Smooth muscle cell (in vitro differentiated cells): Measurements from ENCODE around the gene SRSF7. TPM values are rescaled to one million over a fixed set of nuclear protein-coding genes. Genes with fewer than 3 reads are reported as not detected.
"Not testable (repeated sequence)": the region's sequence is repeated elsewhere in the genome, so short reads cannot be mapped to it uniquely, and the experiment has no call there.

Experiments used
- DNase-seq: peaks from one replicate; lab custom pipeline; 2025; ENCODE audit not compliant: unreplicated experiment; lab: John Stamatoyannopoulos, UW
- H2AFZ ChIP-seq: fragments of 200-600 bp; sonication (generic); 2 replicates; pipeline ENCODE4 v1.6.0; 2016; ENCODE audit warnings: antibody characterized with exemption, low read depth, mild to moderate bottlenecking
- H3F3A ChIP-seq: fragments of 200-600 bp; sonication (generic); 2 replicates; pipeline ENCODE4 v1.6.0; 2017; ENCODE audit warnings: antibody characterized with exemption, low read depth
- H3K27ac ChIP-seq: fragments of 200-600 bp; sonication (generic); 2 replicates; pipeline ENCODE4 v1.5.1; 2016; ENCODE audit warnings: low read depth, mild to moderate bottlenecking
- H3K27me3 ChIP-seq: fragments of 200-600 bp; sonication (generic); 2 replicates; pipeline ENCODE4 v1.6.1; 2016; ENCODE audit warnings: low read depth, mild to moderate bottlenecking
- H3K36me3 ChIP-seq: fragments of 200-600 bp; sonication (generic); 2 replicates; pipeline ENCODE4 v1.5.1; 2016; ENCODE audit warnings: low read depth
- H3K4me1 ChIP-seq: fragments of 200-600 bp; sonication (generic); 2 replicates; pipeline ENCODE4 v1.5.1; 2016; ENCODE audit warnings: low read depth
- H3K4me2 ChIP-seq: fragments of 200-600 bp; sonication (generic); 2 replicates; pipeline ENCODE4 v1.6.0; 2016; ENCODE audit warnings: mild to moderate bottlenecking
- H3K4me3 ChIP-seq: fragments of 200-600 bp; sonication (generic); 2 replicates; pipeline ENCODE4 v1.5.1; 2016; ENCODE audit warnings: mild to moderate bottlenecking
- H3K79me2 ChIP-seq: fragments of 200-600 bp; sonication (generic); 2 replicates; pipeline ENCODE4 v1.6.0; 2016; ENCODE audit warnings: low read depth, mild to moderate bottlenecking
- H3K9ac ChIP-seq: fragments of 200-600 bp; sonication (generic); 2 replicates; pipeline ENCODE4 v1.6.0; 2016; ENCODE audit warnings: low read depth
- H3K9me3 ChIP-seq: fragments of 200-600 bp; sonication (generic); replicated peaks from 2 replicates; pipeline ENCODE4 v1.5.1; 2016; ENCODE audit warnings: low read depth
- H4K20me1 ChIP-seq: fragments of 200-600 bp; sonication (generic); 2 replicates; pipeline ENCODE4 v1.6.0; 2016; ENCODE audit warnings: low read depth
- WGBS: methylation state at CpG from one replicate; pipeline ENCODE4 v1.1.7; 2016; ENCODE audit warnings: low lambda C conversion rate; 5-methylcytosine and 5-hydroxymethylcytosine counted together
- polyA plus RNA-seq: library from polyadenylated mRNA; unstranded; fragments of >200 nt; fragmentation: Nextera tagmentation; extraction: Ambion mirVana; gene quantifications from 2 replicates; pipeline ENCODE4 v1.2.1, GENCODE V29; 2016
- total RNA-seq: library from RNA; depleted of rRNA; stranded (reverse); fragments of >200 nt; gene quantifications from 2 replicates; pipeline ENCODE4 v1.2.3, GENCODE V29; 2014
- TF ChIP-seq, protein P1 (sequence below): fragments of 200-600 bp; sonication (generic); IDR thresholded peaks from 2 replicates; pipeline ENCODE4 v1.5.1; 2017; ENCODE audit warnings: borderline replicate concordance, mild to moderate bottlenecking, antibody characterized with exemption; ENCODE audit not compliant: insufficient read depth, poor library complexity, severe bottlenecking

The SRSF7 gene
- total and polyA plus RNA-seq, 2 experiments from 2014 or later = 92.5 to 102 TPM

DNA sequence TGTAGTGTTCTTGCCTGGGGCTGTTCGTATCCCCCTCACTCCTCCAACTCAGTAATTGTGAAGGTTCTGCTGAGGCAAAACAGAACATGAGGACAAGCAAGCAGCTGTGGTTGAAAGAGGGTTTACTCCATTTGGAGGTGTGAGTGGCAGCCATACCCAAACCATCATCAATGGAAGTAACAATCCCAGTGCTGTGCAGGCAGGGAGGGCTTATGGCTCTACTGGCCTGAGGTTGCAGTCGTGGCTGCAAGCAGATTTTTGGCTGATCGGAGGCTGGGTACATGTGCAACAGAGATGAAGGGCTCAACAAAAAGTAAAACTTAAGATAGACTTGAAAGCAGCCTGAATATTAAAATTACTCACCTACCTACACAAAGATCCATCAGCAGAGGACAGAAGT is 13.2 kb downstream of the SRSF7 start:
- Histone ChIP-seq H3K4me3 (no peak overlapping the region), H3K27me3 (no peaks in the 10 kb centered on the region), H3K79me2 (no peaks in the 10 kb centered on the region), H2AFZ (no peak overlapping the region), H3K9ac (no peak overlapping the region), H3K4me1 (no peaks in the 10 kb centered on the region), H3F3A (peaks cover 5% of the 10 kb centered on the region), H3K9me3 (no peaks in the 10 kb centered on the region), H3K36me3 (no peaks in the 10 kb centered on the region), H3K27ac (no peak overlapping the region), H3K4me2 (no peak overlapping the region), H4K20me1 (peaks cover 16% of the 10 kb centered on the region)
- DNase-seq = no peak
- TF ChIP-seq, protein P1, sequence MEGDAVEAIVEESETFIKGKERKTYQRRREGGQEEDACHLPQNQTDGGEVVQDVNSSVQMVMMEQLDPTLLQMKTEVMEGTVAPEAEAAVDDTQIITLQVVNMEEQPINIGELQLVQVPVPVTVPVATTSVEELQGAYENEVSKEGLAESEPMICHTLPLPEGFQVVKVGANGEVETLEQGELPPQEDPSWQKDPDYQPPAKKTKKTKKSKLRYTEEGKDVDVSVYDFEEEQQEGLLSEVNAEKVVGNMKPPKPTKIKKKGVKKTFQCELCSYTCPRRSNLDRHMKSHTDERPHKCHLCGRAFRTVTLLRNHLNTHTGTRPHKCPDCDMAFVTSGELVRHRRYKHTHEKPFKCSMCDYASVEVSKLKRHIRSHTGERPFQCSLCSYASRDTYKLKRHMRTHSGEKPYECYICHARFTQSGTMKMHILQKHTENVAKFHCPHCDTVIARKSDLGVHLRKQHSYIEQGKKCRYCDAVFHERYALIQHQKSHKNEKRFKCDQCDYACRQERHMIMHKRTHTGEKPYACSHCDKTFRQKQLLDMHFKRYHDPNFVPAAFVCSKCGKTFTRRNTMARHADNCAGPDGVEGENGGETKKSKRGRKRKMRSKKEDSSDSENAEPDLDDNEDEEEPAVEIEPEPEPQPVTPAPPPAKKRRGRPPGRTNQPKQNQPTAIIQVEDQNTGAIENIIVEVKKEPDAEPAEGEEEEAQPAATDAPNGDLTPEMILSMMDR = no peak
- 91% methylated on average over 3 of the region's 3 CpGs for WGBS

DNA sequence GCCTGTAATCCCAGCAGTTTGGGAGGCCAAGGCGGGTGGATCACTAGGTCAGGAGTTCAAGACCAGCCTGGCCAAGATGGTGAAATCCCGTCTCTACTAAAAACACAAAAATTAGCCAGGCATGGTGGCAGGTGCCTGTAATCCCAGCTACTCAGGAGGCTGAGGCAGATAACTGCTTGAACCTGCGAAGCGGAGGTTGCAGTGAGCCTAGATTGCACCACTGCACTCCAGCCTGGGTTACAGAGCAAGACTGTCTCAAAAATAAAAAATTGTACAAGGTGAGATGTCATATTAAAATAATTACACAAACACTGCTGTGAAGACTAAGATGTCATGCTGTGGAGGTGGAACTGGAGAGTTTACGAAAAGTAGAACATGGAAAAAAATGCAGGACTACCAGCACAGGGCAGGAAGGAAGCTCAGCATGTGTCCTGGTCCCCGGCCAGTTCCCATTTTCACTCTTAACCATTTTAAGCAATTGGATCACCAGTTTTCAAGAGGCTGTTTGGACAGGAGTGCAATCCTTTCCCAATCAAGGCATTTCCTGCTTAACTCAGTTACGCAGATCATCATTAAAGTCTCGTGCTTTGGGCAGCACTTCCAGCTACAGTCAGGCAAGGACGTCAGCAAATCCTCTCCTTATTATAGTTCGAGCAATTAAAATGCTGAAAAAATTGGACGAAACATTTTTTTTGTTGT is 14.0 kb downstream of the SRSF7 start:
- H3K27me3 ChIP-seq, H3K4me1 ChIP-seq, DNase-seq, H3K4me2 ChIP-seq, H2AFZ ChIP-seq, H3F3A ChIP-seq, H3K9me3 ChIP-seq, H3K27ac ChIP-seq, H3K36me3 ChIP-seq, H3K9ac ChIP-seq, H3K4me3 ChIP-seq, H3K79me2 ChIP-seq: not testable (repeated sequence)
- H4K20me1 ChIP-seq = peaks cover 11% of the 10 kb centered on the region
- WGBS = 91% methylated on average over 11 of the region's 11 CpGs

DNA sequence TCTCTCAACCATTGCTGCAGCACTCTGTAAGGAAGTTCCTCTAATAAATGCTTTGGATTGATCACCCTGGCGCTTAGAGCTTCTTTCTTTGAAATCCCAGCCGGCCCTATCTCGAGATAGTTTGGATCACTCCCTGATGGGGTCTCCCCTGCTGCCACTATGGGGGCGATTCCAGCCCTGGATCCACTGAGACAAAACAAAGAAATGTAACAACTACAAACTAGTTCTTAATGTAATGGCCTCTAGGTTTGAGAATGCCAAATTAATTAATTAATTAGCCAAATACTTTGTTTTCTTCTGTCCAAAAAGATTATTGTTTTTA is 15.2 kb downstream of the SRSF7 start:
- no peak overlapping the region for H3K27ac ChIP-seq
- no peak overlapping the region for H3K4me3 ChIP-seq
- H3K9me3 ChIP-seq = no peaks in the 10 kb centered on the region
- no peaks in the 10 kb centered on the region for H3K4me1 ChIP-seq
- no peak overlapping the region for H3K4me2 ChIP-seq
- H3K27me3 ChIP-seq = no peaks in the 10 kb centered on the region
- no peak for DNase-seq
- peaks cover under 1% of the 10 kb centered on the region for H4K20me1 ChIP-seq
- no peak overlapping the region for H3K9ac ChIP-seq
- no peaks in the 10 kb centered on the region for H3F3A ChIP-seq
- no peaks in the 10 kb centered on the region for H3K79me2 ChIP-seq
- H3K36me3 ChIP-seq = no peaks in the 10 kb centered on the region
- no peak overlapping the region for H2AFZ ChIP-seq
- TF ChIP-seq, protein P1 = no peak
- WGBS = 67% methylated on average over 4 of the region's 4 CpGs

DNA sequence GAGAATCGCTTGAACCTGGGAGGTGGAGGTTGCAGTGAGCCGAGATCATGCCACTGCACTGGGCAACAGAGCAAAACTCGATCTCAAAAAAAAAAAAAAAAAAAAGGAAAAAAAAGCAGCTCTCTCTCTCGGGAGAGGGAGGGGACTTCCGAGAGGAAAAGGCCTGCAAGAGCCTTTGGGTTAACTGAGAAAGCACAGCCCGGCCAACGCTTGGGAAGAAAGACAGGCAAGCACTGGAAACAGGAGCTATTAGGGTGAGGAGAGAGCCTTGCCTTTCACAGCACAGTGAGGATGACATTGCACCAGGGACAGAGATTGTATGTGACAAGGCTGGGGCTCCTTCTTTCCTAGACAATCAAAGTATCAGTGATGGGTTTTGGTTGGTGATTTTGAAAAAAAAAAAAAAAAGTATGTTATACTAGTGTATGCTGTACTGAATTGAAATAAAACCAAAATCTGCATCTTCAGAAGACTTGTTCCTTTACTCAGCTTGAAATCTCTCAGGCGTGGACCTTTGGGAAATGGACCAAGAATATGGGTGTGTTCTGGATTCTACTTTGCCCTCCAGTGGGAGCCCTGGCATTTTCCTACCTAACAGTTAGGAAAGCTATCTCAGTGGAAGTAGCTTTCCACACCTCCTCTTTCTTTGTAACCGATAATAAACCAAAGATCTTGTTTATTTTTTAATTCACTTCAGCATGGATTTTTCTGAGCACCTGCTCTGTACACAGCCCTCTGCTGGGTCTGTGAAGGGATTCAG is 16.7 kb downstream of the SRSF7 start:
- H3K4me2 ChIP-seq = no peak overlapping the region
- H3K4me3 ChIP-seq = no peak overlapping the region
- no peak overlapping the region for H3K27ac ChIP-seq
- 87% methylated on average over 8 of the region's 9 CpGs for WGBS
- TF ChIP-seq, protein P1 = no peak
- DNase-seq = no peak
- no peaks in the 10 kb centered on the region for H3K79me2 ChIP-seq
- H3K27me3 ChIP-seq = no peaks in the 10 kb centered on the region
- H3K4me1 ChIP-seq = no peaks in the 10 kb centered on the region
- H2AFZ ChIP-seq = no peak overlapping the region
- no peaks in the 10 kb centered on the region for H3F3A ChIP-seq
- H3K9me3 ChIP-seq = no peaks in the 10 kb centered on the region
- H4K20me1 ChIP-seq = no peaks in the 10 kb centered on the region
- H3K36me3 ChIP-seq = no peaks in the 10 kb centered on the region
- H3K9ac ChIP-seq = no peak overlapping the region
